Measurements from ENCODE around the gene COL16A1. TPM values are rescaled to one million over a fixed set of nuclear protein-coding genes. Genes with fewer than 3 reads are reported as not detected.

COL16A1 gene
- polyA plus RNA-seq, 2 donors, result 12.2 to 25.2 TPM

GRCh38 chr1:31625561-31626222, 78.1 kb downstream of the COL16A1 start:
- Histone ChIP-seq H3K27me3 (ENCODE audit: control insufficient read depth in 1 of 2, insufficient read depth in 2 of 2, low read length in 2 of 2) (no peaks in the 10 kb centered on the region), H3K27ac (ENCODE audit: low read depth in 2 of 2, low read length in 1 of 2) (no peak overlapping the region), H3K4me3 (ENCODE audit: low read depth in 1 of 2, low read length in 2 of 2) (no peak overlapping the region), H3K4me1 (ENCODE audit: control insufficient read depth in 2 of 2, insufficient read depth in 2 of 2, low read length in 1 of 2) (peaks cover 0 to 4% of the 10 kb centered on the region in 2 donors), H3K9me3 (ENCODE audit: control insufficient read depth in 2 of 2, insufficient read depth in 1 of 2, low read depth in 1 of 2, low read length in 1 of 2) (no peaks in the 10 kb centered on the region), H3K36me3 (ENCODE audit: control insufficient read depth in 2 of 2, insufficient read depth in 2 of 2, low read length in 1 of 2) (peaks cover 5 to 17% of the 10 kb centered on the region in 2 donors)
- 86 to 90% methylated on average over 4 of the region's 4 CpGs for WGBS, 2 donors

- Histone ChIP-seq H3K27me3 (ENCODE audit: control insufficient read depth in 1 of 2, insufficient read depth in 2 of 2, low read length in 2 of 2) (no peaks in the 10 kb centered on the region), H3K9me3 (ENCODE audit: control insufficient read depth in 2 of 2, insufficient read depth in 1 of 2, low read depth in 1 of 2, low read length in 1 of 2) (no peaks in the 10 kb centered on the region), H3K4me1 (ENCODE audit: control insufficient read depth in 2 of 2, insufficient read depth in 2 of 2, low read length in 1 of 2) (peaks cover 0 to 7% of the 10 kb centered on the region in 2 donors), H3K36me3 (ENCODE audit: control insufficient read depth in 2 of 2, insufficient read depth in 2 of 2, low read length in 1 of 2) (peaks cover under 1 to 9% of the 10 kb centered on the region in 2 donors), H3K4me3 (ENCODE audit: low read depth in 1 of 2, low read length in 2 of 2) (no peak overlapping the region), H3K27ac (ENCODE audit: low read depth in 2 of 2, low read length in 1 of 2) (no peak overlapping the region)
- 92 to 94% methylated on average over 16 of the region's 16 CpGs for WGBS, 2 donors
Observed at GRCh38 chr1:31624731-31625514, 78.9 kb downstream of the COL16A1 start.

- Histone ChIP-seq H3K4me3 (ENCODE audit: low read depth in 1 of 2, low read length in 2 of 2) (no peak overlapping the region), H3K9me3 (ENCODE audit: control insufficient read depth in 2 of 2, insufficient read depth in 1 of 2, low read depth in 1 of 2, low read length in 1 of 2) (no peaks in the 10 kb centered on the region), H3K36me3 (ENCODE audit: control insufficient read depth in 2 of 2, insufficient read depth in 2 of 2, low read length in 1 of 2) (peaks cover 0 to 7% of the 10 kb centered on the region in 2 donors), H3K27ac (ENCODE audit: low read depth in 2 of 2, low read length in 1 of 2) (no peak overlapping the region), H3K4me1 (ENCODE audit: control insufficient read depth in 2 of 2, insufficient read depth in 2 of 2, low read length in 1 of 2) (peaks cover 0 to 10% of the 10 kb centered on the region in 2 donors), H3K27me3 (ENCODE audit: control insufficient read depth in 1 of 2, insufficient read depth in 2 of 2, low read length in 2 of 2) (no peaks in the 10 kb centered on the region)
- 70 to 78% methylated on average over 5 of the region's 5 CpGs for WGBS, 2 donors
Observed at GRCh38 chr1:31624309-31624708, 79.5 kb downstream of the COL16A1 start.

GRCh38 chr1:31623365-31623764, 80.5 kb downstream of the COL16A1 start:
- WGBS, 2 donors, result 96 to 99% methylated on average over 12 of the region's 12 CpGs
- H3K4me3 ChIP-seq (ENCODE audit: low read depth in 1 of 2, low read length in 2 of 2), result no peak overlapping the region
- no peak overlapping the region for H3K27ac ChIP-seq (ENCODE audit: low read depth in 2 of 2, low read length in 1 of 2)
- H3K9me3 ChIP-seq (ENCODE audit: control insufficient read depth in 2 of 2, insufficient read depth in 1 of 2, low read depth in 1 of 2, low read length in 1 of 2), result no peaks in the 10 kb centered on the region
- no peaks in the 10 kb centered on the region for H3K27me3 ChIP-seq (ENCODE audit: control insufficient read depth in 1 of 2, insufficient read depth in 2 of 2, low read length in 2 of 2)
- peaks cover 0 to 5% of the 10 kb centered on the region in 2 donors for H3K36me3 ChIP-seq (ENCODE audit: control insufficient read depth in 2 of 2, insufficient read depth in 2 of 2, low read length in 1 of 2)
- peaks cover 0 to 10% of the 10 kb centered on the region in 2 donors for H3K4me1 ChIP-seq (ENCODE audit: control insufficient read depth in 2 of 2, insufficient read depth in 2 of 2, low read length in 1 of 2)

GRCh38 chr1:31621847-31622730, 81.7 kb downstream of the COL16A1 start:
- no peak overlapping the region for H3K27ac ChIP-seq (ENCODE audit: low read depth in 2 of 2, low read length in 1 of 2)
- no peaks in the 10 kb centered on the region for H3K27me3 ChIP-seq (ENCODE audit: control insufficient read depth in 1 of 2, insufficient read depth in 2 of 2, low read length in 2 of 2)
- WGBS, 2 donors, result 70 to 81% methylated on average over 15 of the region's 15 CpGs
- H3K4me3 ChIP-seq (ENCODE audit: low read depth in 1 of 2, low read length in 2 of 2), result no peak overlapping the region
- peaks cover 3 to 6% of the 10 kb centered on the region in 2 donors for H3K4me1 ChIP-seq (ENCODE audit: control insufficient read depth in 2 of 2, insufficient read depth in 2 of 2, low read length in 1 of 2)
- no peaks in the 10 kb centered on the region for H3K36me3 ChIP-seq (ENCODE audit: control insufficient read depth in 2 of 2, insufficient read depth in 2 of 2, low read length in 1 of 2)
- H3K9me3 ChIP-seq (ENCODE audit: control insufficient read depth in 2 of 2, insufficient read depth in 1 of 2, low read depth in 1 of 2, low read length in 1 of 2), result no peaks in the 10 kb centered on the region

- H3K27ac ChIP-seq (ENCODE audit: low read depth in 2 of 2, low read length in 1 of 2), result no peak overlapping the region
- no peaks in the 10 kb centered on the region for H3K27me3 ChIP-seq (ENCODE audit: control insufficient read depth in 1 of 2, insufficient read depth in 2 of 2, low read length in 2 of 2)
- 90 to 93% methylated on average over 5 of the region's 5 CpGs for WGBS, 2 donors
- H3K4me3 ChIP-seq (ENCODE audit: low read depth in 1 of 2, low read length in 2 of 2), result no peak overlapping the region
- no peaks in the 10 kb centered on the region for H3K36me3 ChIP-seq (ENCODE audit: control insufficient read depth in 2 of 2, insufficient read depth in 2 of 2, low read length in 1 of 2)
- H3K4me1 ChIP-seq (ENCODE audit: control insufficient read depth in 2 of 2, insufficient read depth in 2 of 2, low read length in 1 of 2), result peaks cover 3 to 6% of the 10 kb centered on the region in 2 donors
- no peaks in the 10 kb centered on the region for H3K9me3 ChIP-seq (ENCODE audit: control insufficient read depth in 2 of 2, insufficient read depth in 1 of 2, low read depth in 1 of 2, low read length in 1 of 2)
Observed at GRCh38 chr1:31621498-31621820, 82.4 kb downstream of the COL16A1 start.

GRCh38 chr1:31620631-31621497, 83.0 kb downstream of the COL16A1 start:
- H3K4me3 ChIP-seq (ENCODE audit: low read depth in 1 of 2, low read length in 2 of 2), result no peak overlapping the region
- H3K27ac ChIP-seq (ENCODE audit: low read depth in 2 of 2, low read length in 1 of 2), result no peak overlapping the region
- H3K9me3 ChIP-seq (ENCODE audit: control insufficient read depth in 2 of 2, insufficient read depth in 1 of 2, low read depth in 1 of 2, low read length in 1 of 2), result no peaks in the 10 kb centered on the region
- H3K4me1 ChIP-seq (ENCODE audit: control insufficient read depth in 2 of 2, insufficient read depth in 2 of 2, low read length in 1 of 2), result peaks cover 3 to 6% of the 10 kb centered on the region in 2 donors
- no peaks in the 10 kb centered on the region for H3K36me3 ChIP-seq (ENCODE audit: control insufficient read depth in 2 of 2, insufficient read depth in 2 of 2, low read length in 1 of 2)
- WGBS, 2 donors, result 91 to 92% methylated on average over 20 of the region's 20 CpGs
- H3K27me3 ChIP-seq (ENCODE audit: control insufficient read depth in 1 of 2, insufficient read depth in 2 of 2, low read length in 2 of 2), result no peaks in the 10 kb centered on the region

GRCh38 chr1:31618916-31619846, 84.6 kb downstream of the COL16A1 start:
- Histone ChIP-seq H3K9me3 (ENCODE audit: control insufficient read depth in 2 of 2, insufficient read depth in 1 of 2, low read depth in 1 of 2, low read length in 1 of 2) (no peaks in the 10 kb centered on the region), H3K27ac (ENCODE audit: low read depth in 2 of 2, low read length in 1 of 2) (no peak overlapping the region), H3K36me3 (ENCODE audit: control insufficient read depth in 2 of 2, insufficient read depth in 2 of 2, low read length in 1 of 2) (no peaks in the 10 kb centered on the region), H3K27me3 (ENCODE audit: control insufficient read depth in 1 of 2, insufficient read depth in 2 of 2, low read length in 2 of 2) (no peaks in the 10 kb centered on the region), H3K4me1 (ENCODE audit: control insufficient read depth in 2 of 2, insufficient read depth in 2 of 2, low read length in 1 of 2) (peaks cover 3 to 6% of the 10 kb centered on the region in 2 donors), H3K4me3 (ENCODE audit: low read depth in 1 of 2, low read length in 2 of 2) (no peak overlapping the region)
- 76 to 79% methylated on average over 23 of the region's 23 CpGs for WGBS, 2 donors
